DLD1 (cell line): ENCODE results near the gene AK9.

Experiments used
- in situ Hi-C: cut with HindIII; loops from 2 replicates; pipeline ENCODE4 v1.10.0; 2017; ENCODE audit warnings: low sequenced_read_pairs

AK9 gene

DNA sequence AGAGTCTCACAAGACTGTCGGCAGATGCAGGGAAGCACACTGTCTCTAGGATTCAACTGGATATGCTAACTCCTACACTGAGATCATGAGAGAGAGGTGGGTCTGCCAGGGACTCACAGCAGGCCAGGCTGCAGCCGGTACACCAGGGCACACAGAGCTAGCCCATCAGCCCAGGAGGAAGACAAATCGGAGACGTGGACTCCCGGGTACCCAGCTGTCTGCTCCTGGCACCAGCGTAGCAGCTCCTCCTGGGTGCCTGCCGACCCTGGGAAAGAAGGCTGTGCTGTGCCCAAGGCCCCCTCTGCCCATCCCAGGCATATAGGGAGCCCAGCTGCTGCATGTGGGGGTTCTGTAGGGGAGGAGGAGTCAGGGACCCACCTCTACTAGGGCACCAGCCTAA lies 242.4 kb downstream of the AK9 start:
- in situ Hi-C loops, result no loop called here

DNA sequence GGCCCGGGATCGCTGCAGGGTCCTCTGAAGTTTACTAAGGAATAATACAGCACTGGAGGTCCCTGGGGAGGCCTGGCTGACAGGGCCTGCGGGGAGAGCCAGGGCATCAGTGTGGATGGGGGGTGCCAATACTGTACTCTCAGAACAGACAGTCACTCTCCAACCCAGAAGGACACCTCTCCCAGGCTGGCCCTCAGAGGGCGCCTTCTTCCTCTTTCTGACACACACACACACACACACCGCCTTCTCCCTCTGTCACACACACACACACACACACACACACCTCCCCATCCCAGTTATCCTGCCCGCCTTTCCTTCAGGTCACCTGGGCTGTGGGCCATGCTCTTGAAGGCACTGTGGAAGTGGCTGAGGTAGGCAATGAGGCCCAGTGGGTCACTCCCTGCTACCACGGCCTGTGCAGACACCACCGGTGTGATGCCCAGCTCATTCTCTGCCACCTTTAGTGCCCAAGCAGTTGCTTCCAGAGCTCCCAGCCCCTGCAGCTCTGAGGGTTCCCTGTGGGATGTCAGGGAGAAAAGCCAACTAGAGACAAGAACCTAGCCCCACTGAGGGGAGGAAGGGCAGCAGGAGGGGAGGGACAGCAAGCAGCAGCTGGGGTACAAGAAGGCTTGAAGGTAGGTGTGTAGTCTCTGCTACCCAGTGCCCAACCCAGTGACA lies 243.0 kb downstream of the AK9 start:
- in situ Hi-C loops, result no loop called here

DNA sequence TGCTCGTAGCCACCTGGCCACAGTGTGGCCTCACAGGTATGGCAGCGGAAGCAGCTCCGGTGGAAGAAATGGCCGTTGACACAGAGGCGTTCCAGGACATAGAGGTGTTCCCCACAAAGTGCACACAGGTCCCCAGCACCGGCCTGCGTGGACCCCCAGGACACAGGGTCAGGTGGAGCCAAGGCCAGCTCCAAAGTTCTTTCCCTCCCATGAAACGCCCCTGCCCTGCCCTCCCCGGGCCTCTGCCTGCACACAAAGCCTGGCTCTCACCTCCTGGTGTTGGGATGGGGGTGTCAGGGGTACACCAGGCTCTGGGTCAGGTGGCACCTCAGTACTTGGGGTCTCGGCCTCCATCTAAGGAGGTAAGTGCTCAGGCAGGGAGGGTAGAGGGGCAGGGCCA lies 243.9 kb downstream of the AK9 start:
- in situ Hi-C loops, result no loop called here

DNA sequence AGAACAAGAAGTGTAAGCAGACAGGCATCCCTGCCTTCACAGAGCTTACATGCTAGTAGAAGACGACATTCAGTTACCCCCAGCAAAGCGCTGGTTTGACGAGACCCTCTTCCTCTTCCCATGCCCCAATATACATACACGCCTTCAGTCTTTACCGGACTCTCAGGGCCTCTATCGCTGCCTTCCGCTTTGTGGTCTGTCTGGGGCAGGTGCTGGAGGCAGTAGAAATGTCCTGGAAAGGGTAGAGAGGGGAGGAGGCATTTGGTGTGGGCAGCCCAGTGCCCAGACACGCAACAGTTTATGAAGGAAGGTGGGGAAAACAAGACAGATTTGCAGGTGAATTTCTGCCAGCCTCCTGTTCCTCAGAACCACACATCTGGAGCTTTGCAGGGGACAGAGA lies 244.5 kb downstream of the AK9 start:
- in situ Hi-C loops, result no loop called here

DNA sequence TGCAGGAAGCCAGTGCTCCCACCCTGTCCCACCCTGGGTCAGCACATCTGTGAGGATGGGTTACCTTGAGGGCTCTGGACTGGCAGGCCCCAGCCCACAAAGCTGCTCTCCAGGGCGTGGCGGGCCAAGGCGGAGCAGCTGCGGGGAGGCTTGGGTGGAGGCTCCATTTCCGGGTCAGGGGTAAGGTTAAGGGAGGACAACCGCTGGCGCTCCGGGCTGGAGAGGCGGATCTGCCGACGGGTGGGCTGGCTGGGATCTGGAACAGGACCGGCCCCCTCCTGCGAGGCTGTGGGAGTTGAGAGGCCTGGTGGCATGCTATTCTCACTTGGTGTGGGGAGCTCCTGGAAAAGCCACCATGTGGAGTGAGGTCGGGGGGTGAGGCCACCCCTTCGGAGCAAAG lies 244.9 kb downstream of the AK9 start:
- in situ Hi-C loops, result no loop called here

DNA sequence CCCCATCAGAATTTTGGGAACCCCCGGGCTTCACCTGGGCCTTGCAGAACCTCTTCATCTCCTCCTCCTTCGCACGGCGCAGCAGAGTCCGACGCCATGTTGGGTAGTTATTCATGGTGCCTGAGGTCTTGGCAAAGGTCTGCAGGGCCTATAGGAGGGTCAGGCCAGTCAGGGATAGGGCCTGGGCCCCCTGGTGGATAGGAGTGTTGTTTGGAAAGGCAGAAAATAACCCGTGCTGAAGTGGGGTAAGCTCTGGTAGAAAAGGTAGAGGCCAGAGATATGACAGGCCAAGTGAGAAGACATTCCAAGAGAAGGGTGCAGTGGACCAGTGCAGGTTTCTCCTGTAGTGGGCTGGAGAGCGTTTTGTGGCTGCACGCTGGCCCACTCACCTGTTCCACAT lies 245.6 kb downstream of the AK9 start:
- in situ Hi-C loops, result no loop called here

DNA sequence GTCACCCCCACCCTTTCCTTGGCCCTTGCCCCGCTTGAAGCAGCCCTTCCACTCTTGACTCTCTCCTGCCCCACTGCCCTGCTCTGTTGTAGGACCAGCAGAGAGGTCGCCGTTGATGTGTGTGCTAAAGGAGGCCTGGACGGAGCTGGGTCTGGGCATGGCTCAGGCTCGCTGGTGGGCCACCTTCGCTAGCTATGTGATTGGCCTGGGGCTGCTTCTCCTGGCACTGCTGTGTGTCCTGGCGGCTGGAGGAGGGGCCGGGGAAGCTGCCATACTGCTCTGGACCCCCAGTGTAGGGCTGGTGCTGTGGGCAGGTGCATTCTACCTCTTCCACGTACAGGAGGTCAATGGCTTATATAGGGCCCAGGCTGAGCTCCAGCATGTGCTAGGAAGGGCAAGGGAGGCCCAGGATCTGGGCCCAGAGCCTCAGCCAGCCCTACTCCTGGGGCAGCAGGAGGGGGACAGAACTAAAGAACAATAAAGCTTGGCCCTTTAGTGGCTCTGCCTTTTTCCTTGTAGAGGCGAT lies 247.5 kb downstream of the AK9 start:
- in situ Hi-C loops, result loop anchor here (5.0 kb wide), 1 partner anchor 41 kb away; no protein-coding TSS in a partner anchor
